Loucy (cell line): ENCODE data around the gene UVRAG.
"Not testable (repeated sequence)": the region's sequence is repeated elsewhere in the genome, so short reads cannot be mapped to it uniquely, and the experiment has no call there.

Source experiments
- H2AFZ ChIP-seq: fragments of 200-600 bp; sonication (generic); 2 replicates; pipeline ENCODE4 v1.6.0; 2016; ENCODE audit warnings: antibody characterized with exemption, mild to moderate bottlenecking, low read length, moderate library complexity
- H3F3A ChIP-seq: fragments of 200-600 bp; 2 replicates; pipeline ENCODE4 v1.6.0; 2016; ENCODE audit warnings: antibody characterized with exemption, low read depth, mild to moderate bottlenecking
- H3K27me3 ChIP-seq: fragments of 200-600 bp; sonication (generic); 2 replicates; pipeline ENCODE4 v1.6.1; 2014; ENCODE audit warnings: low read length, mild to moderate bottlenecking; ENCODE audit not compliant: insufficient read depth, poor library complexity, severe bottlenecking
- H3K36me3 ChIP-seq: fragments of 200-600 bp; sonication (generic); 2 replicates; pipeline ENCODE4 v1.6.1; 2016; ENCODE audit warnings: low read length; ENCODE audit not compliant: insufficient read depth
- H3K4me1 ChIP-seq: fragments of 200-600 bp; sonication (generic); 2 replicates; pipeline ENCODE4 v1.5.1; 2014; ENCODE audit warnings: low read length, mild to moderate bottlenecking; ENCODE audit not compliant: insufficient read depth, poor library complexity, severe bottlenecking
- H3K4me2 ChIP-seq: fragments of 200-600 bp; sonication (generic); 2 replicates; pipeline ENCODE4 v1.6.0; 2014; ENCODE audit warnings: antibody characterized with exemption, low read length, low read depth, mild to moderate bottlenecking; ENCODE audit not compliant: poor library complexity, severe bottlenecking
- H3K4me3 ChIP-seq: fragments of 200-600 bp; sonication (generic); 2 replicates; pipeline ENCODE4 v1.5.1; 2014; ENCODE audit warnings: low read length, mild to moderate bottlenecking, mixed read lengths; ENCODE audit not compliant: poor library complexity, severe bottlenecking
- H3K79me2 ChIP-seq: fragments of 200-600 bp; sonication (generic); 2 replicates; pipeline ENCODE4 v1.6.1; 2014; ENCODE audit warnings: low read length; ENCODE audit not compliant: insufficient read depth
- H3K9ac ChIP-seq: fragments of 200-600 bp; sonication (generic); 2 replicates; pipeline ENCODE4 v1.6.0; 2014; ENCODE audit warnings: mild to moderate bottlenecking, low read depth, low read length, moderate library complexity; ENCODE audit not compliant: poor library complexity, severe bottlenecking
- H3K9me2 ChIP-seq: fragments of 200-600 bp; sonication (generic); replicated peaks from 2 replicates; pipeline ENCODE4 v1.6.1; 2016; ENCODE audit warnings: low read depth, low read length, mixed read lengths
- H3K9me3 ChIP-seq: fragments of 200-600 bp; sonication (generic); 2 replicates; pipeline ENCODE4 v1.6.1; 2014; ENCODE audit warnings: mild to moderate bottlenecking, antibody characterized with exemption, low read length, low read depth; ENCODE audit not compliant: insufficient read depth
- H4K20me1 ChIP-seq: fragments of 200-600 bp; sonication (generic); 2 replicates; pipeline ENCODE4 v1.6.0; 2014; ENCODE audit warnings: antibody characterized with exemption, low read length, mild to moderate bottlenecking; ENCODE audit not compliant: insufficient read depth, poor library complexity, severe bottlenecking
- CTCF ChIP-seq: fragments of 200-600 bp; sonication (generic); conservative IDR thresholded peaks from 2 replicates; pipeline ENCODE4 v1.5.1; 2014; ENCODE audit warnings: mild to moderate bottlenecking, antibody characterized with exemption, low read length
- EZH2phosphoT487 ChIP-seq: fragments of 200-600 bp; IDR thresholded peaks from 2 replicates; pipeline ENCODE4 v1.6.1; 2018; ENCODE audit warnings: antibody characterized with exemption, mild to moderate bottlenecking, moderate library complexity, borderline replicate concordance

The UVRAG gene

GRCh38 chr11:75931124-75931523 lies 116.1 kb downstream of the UVRAG start:
- no peaks in the 10 kb centered on the region for H3K4me1 ChIP-seq
- no peaks in the 10 kb centered on the region for H3K36me3 ChIP-seq
- H3K4me2 ChIP-seq, result no peak overlapping the region
- H3K9ac ChIP-seq, result no peak overlapping the region
- H2AFZ ChIP-seq, result no peak overlapping the region
- no peaks in the 10 kb centered on the region for H4K20me1 ChIP-seq
- H3K9me3 ChIP-seq, result no peaks in the 10 kb centered on the region
- no peak overlapping the region for H3K4me3 ChIP-seq
- no peaks in the 10 kb centered on the region for H3K9me2 ChIP-seq
- H3K79me2 ChIP-seq, result no peaks in the 10 kb centered on the region
- H3F3A ChIP-seq, result no peaks in the 10 kb centered on the region
- no peaks in the 10 kb centered on the region for H3K27me3 ChIP-seq
- TF ChIP-seq EZH2phosphoT487, result no peak
- no peak for TF ChIP-seq CTCF

- H3K4me2 ChIP-seq, H3K4me3 ChIP-seq, H3K9me2 ChIP-seq, H3K9me3 ChIP-seq, H3K27me3 ChIP-seq, H3F3A ChIP-seq, H3K36me3 ChIP-seq, H3K9ac ChIP-seq, H3K4me1 ChIP-seq, H4K20me1 ChIP-seq, H3K79me2 ChIP-seq, H2AFZ ChIP-seq: not testable (repeated sequence)
Observed at GRCh38 chr11:75933736-75934135, 118.7 kb downstream of the UVRAG start.

GRCh38 chr11:75934851-75935250 lies 119.8 kb downstream of the UVRAG start:
- H3K9ac ChIP-seq, result no peak overlapping the region
- no peak overlapping the region for H3K4me2 ChIP-seq
- no peak for TF ChIP-seq EZH2phosphoT487
- no peak for TF ChIP-seq CTCF
- H3K4me3 ChIP-seq, result no peak overlapping the region
- H3K9me2 ChIP-seq, result no peaks in the 10 kb centered on the region
- no peaks in the 10 kb centered on the region for H3K36me3 ChIP-seq
- H3K79me2 ChIP-seq, result no peaks in the 10 kb centered on the region
- H3F3A ChIP-seq, result no peaks in the 10 kb centered on the region
- no peaks in the 10 kb centered on the region for H4K20me1 ChIP-seq
- H3K9me3 ChIP-seq, result no peaks in the 10 kb centered on the region
- no peaks in the 10 kb centered on the region for H3K27me3 ChIP-seq
- no peak overlapping the region for H2AFZ ChIP-seq
- H3K4me1 ChIP-seq, result no peaks in the 10 kb centered on the region

- Histone ChIP-seq H3K4me1 (no peaks in the 10 kb centered on the region), H3K36me3 (no peaks in the 10 kb centered on the region), H3K4me3 (no peak overlapping the region), H3K27me3 (no peaks in the 10 kb centered on the region), H3K9me3 (no peaks in the 10 kb centered on the region), H4K20me1 (no peaks in the 10 kb centered on the region), H3K9me2 (no peaks in the 10 kb centered on the region), H3K79me2 (no peaks in the 10 kb centered on the region), H3F3A (no peaks in the 10 kb centered on the region), H3K9ac (no peak overlapping the region), H2AFZ (no peak overlapping the region), H3K4me2 (no peak overlapping the region)
- no peak for TF ChIP-seq CTCF
- no peak for TF ChIP-seq EZH2phosphoT487
Observed at GRCh38 chr11:75938543-75938942, 123.5 kb downstream of the UVRAG start.
